Parathyroid adenoma (tissue), 2 donors: ENCODE data around the gene LRP8.

Experiments
- H2AFZ ChIP-seq: fragments of 300-600 bp; sonication (generic); one replicate; pipeline ENCODE4 v1.7.0; 2017; ENCODE audit warnings: antibody characterized with exemption, mild to moderate bottlenecking
- H3K27ac ChIP-seq: fragments of 300-600 bp; sonication (generic); one replicate; pipeline ENCODE4 v1.7.0; 2017
- H3K27me3 ChIP-seq: fragments of 300-600 bp; sonication (generic); one replicate; pipeline ENCODE4 v1.7.0; 2017; ENCODE audit warnings: low read length; ENCODE audit not compliant: control insufficient read depth, insufficient read depth
- H3K36me3 ChIP-seq: fragments of 300-600 bp; sonication (generic); one replicate; pipeline ENCODE4 v1.7.0; 2017; ENCODE audit warnings: low read length; ENCODE audit not compliant: control insufficient read depth, insufficient read depth
- H3K4me1 ChIP-seq: fragments of 300-600 bp; sonication (generic); one replicate; pipeline ENCODE4 v1.7.0; 2017; ENCODE audit warnings: control low read depth
- H3K4me2 ChIP-seq: fragments of 300-600 bp; sonication (generic); one replicate; pipeline ENCODE4 v1.7.0; 2017; ENCODE audit warnings: low read length
- H3K4me3 ChIP-seq: fragments of 300-600 bp; sonication (generic); one replicate; pipeline ENCODE4 v1.7.0; 2017; ENCODE audit warnings: low read depth, low read length
- H3K79me2 ChIP-seq: fragments of 300-600 bp; sonication (generic); one replicate; pipeline ENCODE4 v1.7.0; 2017; ENCODE audit warnings: control low read depth
- H3K9ac ChIP-seq: fragments of 300-600 bp; sonication (generic); one replicate; pipeline ENCODE4 v1.7.0; 2017; ENCODE audit warnings: mild to moderate bottlenecking
- H3K9me3 ChIP-seq: fragments of 300-600 bp; sonication (generic); one replicate; pipeline ENCODE4 v1.7.0; 2017; ENCODE audit warnings: low read length; ENCODE audit not compliant: control insufficient read depth
- CTCF ChIP-seq: fragments of 300-600 bp; sonication (generic); IDR thresholded peaks from one replicate; pipeline ENCODE4 v1.7.0; 2017; ENCODE audit warnings: antibody characterized with exemption, mild to moderate bottlenecking
- donor health status: primary hyperparathyroidism.

Gene LRP8

GRCh38 chr1:53219711-53220110 is 108.2 kb downstream of the LRP8 start:
- H3K4me1 ChIP-seq = peaks cover 6% of the 10 kb centered on the region
- H3K27ac ChIP-seq = peak overlapping the region; percentile 80

GRCh38 chr1:53218201-53218600 is 109.7 kb downstream of the LRP8 start:
- H2AFZ ChIP-seq = no peak overlapping the region
- H3K4me2 ChIP-seq = no peak overlapping the region
- peaks cover 6% of the 10 kb centered on the region for H3K4me1 ChIP-seq
- no peaks in the 10 kb centered on the region for H3K27me3 ChIP-seq
- no peak for TF ChIP-seq CTCF
- no peak overlapping the region for H3K27ac ChIP-seq
- no peak overlapping the region for H3K9ac ChIP-seq
- no peaks in the 10 kb centered on the region for H3K79me2 ChIP-seq
- H3K9me3 ChIP-seq = no peaks in the 10 kb centered on the region
- no peaks in the 10 kb centered on the region for H3K36me3 ChIP-seq
- H3K4me3 ChIP-seq = no peak overlapping the region

More at GRCh38 chr1:53219711-53220110, 108.2 kb downstream of the LRP8 start:
- peak overlapping the region; percentile 67 for H2AFZ ChIP-seq
- no peaks in the 10 kb centered on the region for H3K36me3 ChIP-seq
- H3K27me3 ChIP-seq = no peaks in the 10 kb centered on the region
- H3K9me3 ChIP-seq = no peaks in the 10 kb centered on the region
- no peak for TF ChIP-seq CTCF
- no peaks in the 10 kb centered on the region for H3K79me2 ChIP-seq
- H3K4me2 ChIP-seq = peak overlapping the region; percentile 91
- peak overlapping the region; percentile 20 for H3K9ac ChIP-seq
- H3K4me3 ChIP-seq = peak overlapping the region; percentile 93

- H3K27ac ChIP-seq = no peak overlapping the region
- no peak for TF ChIP-seq CTCF
- H3K79me2 ChIP-seq = no peaks in the 10 kb centered on the region
- no peak overlapping the region for H2AFZ ChIP-seq
- H3K9ac ChIP-seq = no peak overlapping the region
- H3K4me3 ChIP-seq = no peak overlapping the region
- no peak overlapping the region for H3K4me2 ChIP-seq
- H3K9me3 ChIP-seq = no peaks in the 10 kb centered on the region
- H3K4me1 ChIP-seq = peaks cover under 1% of the 10 kb centered on the region
- no peaks in the 10 kb centered on the region for H3K36me3 ChIP-seq
- H3K27me3 ChIP-seq = no peaks in the 10 kb centered on the region
These were observed 113.4 kb downstream of the LRP8 start for GRCh38 chr1:53214376-53214940.

- Histone ChIP-seq H2AFZ (no peak overlapping the region), H3K79me2 (no peaks in the 10 kb centered on the region), H3K4me1 (no peaks in the 10 kb centered on the region), H3K9me3 (no peaks in the 10 kb centered on the region), H3K27me3 (no peaks in the 10 kb centered on the region), H3K27ac (no peak overlapping the region), H3K4me3 (no peak overlapping the region), H3K9ac (no peak overlapping the region), H3K36me3 (no peaks in the 10 kb centered on the region), H3K4me2 (no peak overlapping the region)
- no peak for TF ChIP-seq CTCF
These were observed 116.9 kb downstream of the LRP8 start for GRCh38 chr1:53210954-53211353.

- Histone ChIP-seq H3K9ac (no peak overlapping the region), H3K36me3 (no peaks in the 10 kb centered on the region), H2AFZ (no peak overlapping the region), H3K27ac (no peak overlapping the region), H3K27me3 (no peaks in the 10 kb centered on the region), H3K4me1 (no peaks in the 10 kb centered on the region), H3K79me2 (no peaks in the 10 kb centered on the region), H3K9me3 (no peaks in the 10 kb centered on the region), H3K4me2 (no peak overlapping the region), H3K4me3 (no peak overlapping the region)
- TF ChIP-seq CTCF = no peak
These were observed 117.5 kb downstream of the LRP8 start for GRCh38 chr1:53210352-53210751.
